H1 (cell line): ENCODE measurements around the gene ARHGAP18. TPM values are rescaled to one million over a fixed set of nuclear protein-coding genes. Genes with fewer than 3 reads are reported as not detected.

Source experiments
- CTCF ChIA-PET: fragments of 300-600 bp; sonication (Branson Sonifier 250); formaldehyde crosslinking; loops from one replicate; lab custom pipeline; 2021; ENCODE audit not compliant: partially characterized antibody; lab: Charles Lee
- POLR2A ChIA-PET: fragments of 300-600 bp; sonication (Branson Sonifier 250); formaldehyde crosslinking; loops from one replicate; lab custom pipeline; 2021; ENCODE audit warnings: inconsistent platforms; ENCODE audit not compliant: partially characterized antibody; lab: Charles Lee
- DNase-seq, 2 experiments: peaks; one replicate each; pipeline versions ENCODE4 v3.0.0 to v3.0.0-alpha.2; 2010 to 2022; ENCODE audit warnings: low spot score in 2 of 2, low read depth in 1 of 2, mixed read lengths in 1 of 2
- FAIRE-seq: peaks from 2 replicates; lab custom pipeline; 2011; peaks lifted over from hg19 to GRCh38; lab: Jason Lieb, UNC
- H2AFZ ChIP-seq: 2 replicates; pipeline ENCODE4 v1.8.1; 2012; ENCODE audit warnings: low read length, inconsistent platforms
- H2AK5ac ChIP-seq: 2 replicates; pipeline ENCODE4 v1.6.1; 2013; ENCODE audit warnings: low read depth, low read length
- H2BK120ac ChIP-seq: replicated peaks from 2 replicates; pipeline ENCODE3; 2013; ENCODE audit warnings: low read depth, low read length, inconsistent platforms
- H2BK12ac ChIP-seq: 2 replicates; pipeline ENCODE4 v1.6.1; 2013; ENCODE audit warnings: low read depth, low read length
- H2BK15ac ChIP-seq: 2 replicates; pipeline ENCODE4 v1.6.1; 2013; ENCODE audit warnings: low read length
- H2BK20ac ChIP-seq: 2 replicates; pipeline ENCODE4 v1.6.1; 2013; ENCODE audit warnings: low read length
- H2BK5ac ChIP-seq: 2 replicates; pipeline ENCODE4 v1.6.1; 2013; ENCODE audit warnings: low read depth, low read length
- H3K14ac ChIP-seq: 2 replicates; pipeline ENCODE4 v1.6.1; 2013; ENCODE audit warnings: inconsistent platforms; ENCODE audit not compliant: insufficient read length
- H3K18ac ChIP-seq: 2 replicates; pipeline ENCODE4 v1.6.1; 2013; ENCODE audit warnings: low read length; ENCODE audit errors: extremely low read depth
- H3K23ac ChIP-seq: 2 replicates; pipeline ENCODE4 v1.6.1; 2013; ENCODE audit warnings: inconsistent platforms; ENCODE audit not compliant: insufficient read length
- H3K23me2 ChIP-seq: 2 replicates; pipeline ENCODE4 v1.6.1; 2013; ENCODE audit warnings: low read depth, low read length
- H3K27ac ChIP-seq: 2 replicates; pipeline ENCODE4 v1.6.1; 2011; ENCODE audit warnings: low read depth, low read length, inconsistent platforms
- H3K27me3 ChIP-seq, 4 experiments: replicated peaks in 1 of 4; 1 replicate in 1 of 4; 2 replicates in 3 of 4; pipeline versions ENCODE4 v1.6.1 to v1.8.1; 2011 to 2013; ENCODE audit warnings: low read length in 3 of 4, mild to moderate bottlenecking in 3 of 4, inconsistent platforms in 2 of 4, mixed read lengths in 2 of 4, moderate library complexity in 1 of 4; ENCODE audit not compliant: control insufficient read depth in 3 of 4, insufficient read depth in 3 of 4; ENCODE audit errors: extremely low read depth in 1 of 4
- H3K36me3 ChIP-seq, 4 experiments: 2 replicates each; pipeline versions ENCODE4 v1.6.1 to v1.8.1; 2011 to 2013; ENCODE audit warnings: mild to moderate bottlenecking in 4 of 4, low read length in 3 of 4, moderate library complexity in 2 of 4, control low read depth in 1 of 4, inconsistent platforms in 1 of 4; ENCODE audit not compliant: insufficient read depth in 4 of 4, control insufficient read depth in 2 of 4
- H3K4ac ChIP-seq: replicated peaks from 2 replicates; pipeline ENCODE3; 2013; ENCODE audit warnings: low read length, low read depth, mixed read lengths, inconsistent platforms; ENCODE audit not compliant: insufficient read length
- H3K4me1 ChIP-seq, 4 experiments: replicated peaks in 1 of 4; 1 replicate in 1 of 4; 2 replicates in 3 of 4; pipeline versions ENCODE4 v1.6.1 to v1.8.1; 2011 to 2013; ENCODE audit warnings: low read length in 3 of 4, inconsistent platforms in 2 of 4, mixed read lengths in 1 of 4; ENCODE audit not compliant: insufficient read depth in 4 of 4, control insufficient read depth in 3 of 4
- H3K4me2 ChIP-seq, 2 experiments: 2 replicates each; pipeline versions ENCODE4 v1.6.1 to v1.8.1; 2011 to 2013; ENCODE audit warnings: low read depth in 2 of 2, low read length in 2 of 2, control low read depth in 1 of 2, inconsistent platforms in 1 of 2, mild to moderate bottlenecking in 1 of 2; ENCODE audit not compliant: insufficient read depth in 1 of 2
- H3K4me3 ChIP-seq, 4 experiments: fragments of 200-600, 300-600 bp in 1 of 4; sonication (generic), shearing (Covaris generic), sonication (Bioruptor Twin) in 1 of 4; 2 replicates each; pipeline versions ENCODE4 v1.5.1 to v1.8.1; 2011 to 2016; ENCODE audit warnings: low read length in 4 of 4, low read depth in 3 of 4, control low read depth in 2 of 4, inconsistent platforms in 2 of 4, mild to moderate bottlenecking in 2 of 4, mixed read lengths in 1 of 4, moderate library complexity in 1 of 4; ENCODE audit not compliant: insufficient read depth in 2 of 4; ENCODE audit errors: extremely low read depth in 1 of 4
- H3K56ac ChIP-seq: replicated peaks from 2 replicates; pipeline ENCODE3; 2013; ENCODE audit warnings: low read depth, mild to moderate bottlenecking, mixed read lengths, low read length, inconsistent platforms; ENCODE audit not compliant: insufficient read length
- H3K79me1 ChIP-seq: 2 replicates; pipeline ENCODE4 v1.6.1; 2013; ENCODE audit warnings: low read depth, low read length, control low read depth
- H3K79me2 ChIP-seq, 2 experiments: 2 replicates each; pipeline versions ENCODE4 v1.6.1 to v1.8.1; 2012 to 2013; ENCODE audit warnings: low read length in 2 of 2, mild to moderate bottlenecking in 2 of 2, inconsistent platforms in 1 of 2; ENCODE audit not compliant: insufficient read depth in 2 of 2, control insufficient read depth in 1 of 2
- H3K9ac ChIP-seq, 4 experiments: replicated peaks in 1 of 4; 1 replicate in 1 of 4; 2 replicates in 3 of 4; pipeline versions ENCODE4 v1.6.1 to v1.8.1; 2011 to 2013; ENCODE audit warnings: low read depth in 3 of 4, low read length in 3 of 4, control low read depth in 2 of 4, mild to moderate bottlenecking in 2 of 4, moderate library complexity in 2 of 4, inconsistent platforms in 1 of 4; ENCODE audit errors: extremely low read depth in 1 of 4
- H3K9me3 ChIP-seq, 2 experiments: 2 replicates each; pipeline versions ENCODE4 v1.6.1 to v1.8.1; 2012 to 2013; ENCODE audit warnings: mild to moderate bottlenecking in 2 of 2, moderate library complexity in 2 of 2, control low read depth in 1 of 2, inconsistent platforms in 1 of 2, low read depth in 1 of 2, low read length in 1 of 2, mixed read lengths in 1 of 2; ENCODE audit not compliant: insufficient read depth in 2 of 2
- H4K20me1 ChIP-seq, 2 experiments: replicated peaks in 1 of 2; 2 replicates each; pipeline versions ENCODE3 to v1.8.1; 2011 to 2013; ENCODE audit warnings: inconsistent platforms in 2 of 2, low read length in 2 of 2, mild to moderate bottlenecking in 1 of 2; ENCODE audit not compliant: insufficient read depth in 2 of 2, control insufficient read depth in 1 of 2
- H4K5ac ChIP-seq: 2 replicates; pipeline ENCODE4 v1.6.1; 2013; ENCODE audit warnings: low read length, low read depth, mixed read lengths, inconsistent platforms; ENCODE audit not compliant: insufficient read length
- H4K8ac ChIP-seq: 2 replicates; pipeline ENCODE4 v1.8.0; 2013; ENCODE audit warnings: mild to moderate bottlenecking, moderate library complexity, low read length, inconsistent platforms; ENCODE audit not compliant: insufficient read depth; ENCODE audit errors: extremely low read depth
- H4K91ac ChIP-seq: replicated peaks from 2 replicates; pipeline ENCODE3; 2013; ENCODE audit warnings: low read length, mixed read lengths, inconsistent platforms; ENCODE audit not compliant: insufficient read length
- BACH1 ChIP-seq: IDR thresholded peaks from 2 replicates; pipeline ENCODE4 v1.6.1; 2012; ENCODE audit warnings: low read length, improper control_type of control experiment
- CTBP2 ChIP-seq: IDR thresholded peaks from 2 replicates; pipeline ENCODE4 v1.7.0; 2011; ENCODE audit warnings: borderline replicate concordance, mild to moderate bottlenecking, moderate library complexity, mixed read lengths, low read length; ENCODE audit not compliant: insufficient read depth, insufficient read length
- HDAC6 ChIP-seq: IDR thresholded peaks from one replicate; pipeline ENCODE4 v1.7.1; 2012; ENCODE audit warnings: low read depth, mild to moderate bottlenecking, inconsistent platforms, low read length, moderate library complexity
- POLR2A ChIP-seq, 2 experiments: IDR thresholded peaks; 1 replicate in 1 of 2; 2 replicates in 1 of 2; pipeline ENCODE4 v1.6.1; 2011; ENCODE audit warnings: low read depth in 2 of 2, low read length in 2 of 2, mild to moderate bottlenecking in 2 of 2; ENCODE audit errors: control extremely low read depth in 1 of 2
- RAD21 ChIP-seq, 2 experiments: IDR thresholded peaks in 1 of 2; conservative IDR thresholded peaks in 1 of 2; 2 replicates each; pipeline ENCODE4 v1.6.1; 2011; ENCODE audit warnings: low read depth in 2 of 2, low read length in 2 of 2, improper control_type of control experiment in 1 of 2, inconsistent platforms in 1 of 2, mild to moderate bottlenecking in 1 of 2, moderate library complexity in 1 of 2
- RBBP5 ChIP-seq: IDR thresholded peaks from 2 replicates; pipeline ENCODE4 v1.7.1; 2012; ENCODE audit warnings: low read depth, mild to moderate bottlenecking, inconsistent platforms, low read length, moderate library complexity, borderline replicate concordance
- RFX5 ChIP-seq: IDR thresholded peaks from 2 replicates; pipeline ENCODE4 v1.6.1; 2011; ENCODE audit warnings: low read depth, low read length, improper control_type of control experiment, borderline replicate concordance
- SRF ChIP-seq: IDR thresholded peaks from 2 replicates; pipeline ENCODE4 v1.6.1; 2011; ENCODE audit warnings: mild to moderate bottlenecking, low read depth, low read length, moderate library complexity
- SUZ12 ChIP-seq: fragments of 200-600 bp; sonication (generic); IDR thresholded peaks from 2 replicates; pipeline ENCODE4 v1.6.1; 2012; ENCODE audit warnings: mild to moderate bottlenecking, inconsistent platforms, low read length, moderate library complexity, mixed read lengths
- TEAD4 ChIP-seq: IDR thresholded peaks from 2 replicates; pipeline ENCODE4 v1.6.1; 2012; ENCODE audit warnings: low read depth, low read length, inconsistent platforms, mixed read lengths
- ZNF274 ChIP-seq: IDR thresholded peaks from 2 replicates; pipeline ENCODE4 v1.7.0; 2012; ENCODE audit warnings: low read length, borderline replicate concordance; ENCODE audit errors: extremely low read depth
- WGBS, 2 experiments: shearing (Covaris generic) in 1 of 2; methylation state at CpG; one replicate each; pipeline versions ENCODE4 v1.1.6 to v1.1.7; 2013 to 2015; ENCODE audit warnings: low lambda C conversion rate in 2 of 2, mixed read lengths in 2 of 2, inconsistent platforms in 1 of 2, low coverage in 1 of 2, missing lambda C conversion rate in 1 of 2; ENCODE audit not compliant: insufficient replicate concordance in 2 of 2, insufficient coverage in 1 of 2, insufficient read length in 1 of 2; ENCODE audit errors: extremely low coverage in 1 of 2, missing lambda C conversion rate in 1 of 2; 5-methylcytosine and 5-hydroxymethylcytosine counted together
- polyA plus RNA-seq, 7 experiments: library from polyadenylated mRNA; depleted of rRNA in 3 of 7; stranded (reverse) in 5 of 7; unstranded in 2 of 7; fragments of >200 nt in 5 of 7; fragments of 200-250 nt in 2 of 7; gene quantifications; 1 replicate in 5 of 7; 2 replicates in 1 of 7; 4 replicates in 1 of 7; pipeline versions ENCODE4 v1.2.1 to v1.2.3, GENCODE V29; 2011 to 2013; ENCODE audit warnings: missing spikeins in 2 of 7, mixed read lengths in 2 of 7
- total RNA-seq: library from RNA; stranded (reverse); fragmentation: NEBNext Ultra II Directional; extraction: Animal tissue kit (Norgen Biotek cat#: 25700); gene quantifications from 2 replicates; pipeline ENCODE4 v1.2.1, GENCODE V29; 2021

The ARHGAP18 gene
- total and polyA plus RNA-seq, 2 of the 8 experiments (the other 6 are each of a cell fraction or from before 2014, with no cell fraction given): 0.83 to 4.5 TPM

DNA sequence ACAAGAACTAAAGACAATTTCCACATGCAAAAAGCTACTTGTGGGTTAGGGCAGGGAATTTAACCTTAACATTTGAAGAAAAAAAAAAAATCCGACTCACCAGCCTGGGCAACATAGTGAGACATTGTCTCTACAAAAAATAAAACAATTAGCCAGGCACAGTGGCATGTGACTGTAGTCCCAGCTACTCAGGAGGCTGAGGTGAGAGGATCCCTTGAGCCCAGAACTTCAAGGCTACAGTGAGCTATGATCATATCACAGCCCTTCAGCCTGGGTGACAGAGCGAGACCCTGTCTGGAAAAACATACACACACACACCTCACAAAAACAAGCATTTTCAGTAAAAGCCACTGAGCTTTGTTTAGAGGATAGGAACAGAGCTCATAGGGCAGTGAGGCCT, 56.2 kb downstream of the ARHGAP18 start:
- DNase-seq: no peak
- no peak overlapping the region for H2BK15ac ChIP-seq
- H3K4me3 ChIP-seq: no peak overlapping the region
- no peak overlapping the region for H2BK5ac ChIP-seq
- H2BK120ac ChIP-seq: no peak overlapping the region
- H3K79me2 ChIP-seq: no peaks in the 10 kb centered on the region
- no peak overlapping the region for H3K4me2 ChIP-seq
- no peak overlapping the region for H3K4ac ChIP-seq
- no peaks in the 10 kb centered on the region for H3K36me3 ChIP-seq
- no peaks in the 10 kb centered on the region for H3K9me3 ChIP-seq
- H4K5ac ChIP-seq: no peak overlapping the region
- CTCF ChIA-PET: interaction anchor here (0.6 to 1.5 kb wide), 8 partner anchors 10 to 316 kb away, joined by 3 to 9 read pairs (median 4); no protein-coding TSS in a partner anchor
- H2BK12ac ChIP-seq: no peak overlapping the region
- H3K4me1 ChIP-seq: no peaks in the 10 kb centered on the region
- no peaks in the 10 kb centered on the region for H4K20me1 ChIP-seq
- no peak overlapping the region for H2AFZ ChIP-seq
- H3K14ac ChIP-seq: no peak overlapping the region
- no peak overlapping the region for H3K27ac ChIP-seq
- no peak overlapping the region for H4K8ac ChIP-seq
- no peak for FAIRE-seq
- H4K91ac ChIP-seq: no peak overlapping the region
- no peaks in the 10 kb centered on the region for H3K79me1 ChIP-seq
- H2AK5ac ChIP-seq: no peak overlapping the region
- no peak overlapping the region for H3K18ac ChIP-seq
- POLR2A ChIA-PET: interaction anchor here (0.6 kb wide), 1 partner anchor 42 kb away, joined by 3 read pairs; no protein-coding TSS in a partner anchor
- H3K27me3 ChIP-seq: no peaks in the 10 kb centered on the region
- WGBS, 2 experiments: 94% methylated on average over 2 of the region's 2 CpGs; no CpG with 5 or more reads in 1 of the 2 experiments
- H2BK20ac ChIP-seq: no peak overlapping the region
- H3K56ac ChIP-seq: no peak overlapping the region
- no peak overlapping the region for H3K9ac ChIP-seq
- H3K23me2 ChIP-seq: no peaks in the 10 kb centered on the region
- H3K23ac ChIP-seq: no peak overlapping the region
- TF ChIP-seq TEAD4: no peak
- no peak for TF ChIP-seq RAD21 (IDR thresholded peaks at IDR 0.05 in 1 of 2, conservative IDR thresholded peaks at IDR 0.05 in 1 of 2; ENCODE audit: low read depth in 2 of 2, low read length in 2 of 2)
- TF ChIP-seq POLR2A (IDR thresholded peaks at IDR 0.05; ENCODE audit: control extremely low read depth in 1 of 2, low read depth in 2 of 2, low read length in 2 of 2): no peak
- TF ChIP-seq BACH1: no peak
- TF ChIP-seq RBBP5: no peak
- TF ChIP-seq SUZ12: no peak
- TF ChIP-seq RFX5: no peak
- no peak for TF ChIP-seq SRF
- no peak for TF ChIP-seq CTBP2
- TF ChIP-seq HDAC6: no peak
- no peak for TF ChIP-seq ZNF274
